Measurements from ENCODE around the gene ZCWPW2.

ZCWPW2 gene

GRCh38 chr3:28544831-28545230 is 196.3 kb downstream of the ZCWPW2 start:
- no peak overlapping the region for H3K4me3 ChIP-seq (ENCODE audit: low read depth, low read length)
- in situ Hi-C loops (cut with HindIII; ENCODE audit: low sequenced_read_pairs), result no loop called here
- no peak for DNase-seq (ENCODE audit: low read depth)
- TF ChIP-seq CTCF (IDR thresholded peaks at IDR 0.05; ENCODE audit: low read depth, low read length, missing control alignments), result no peak

- in situ Hi-C loops (cut with HindIII; ENCODE audit: low sequenced_read_pairs), result no loop called here
- no peak for TF ChIP-seq CTCF (IDR thresholded peaks at IDR 0.05; ENCODE audit: low read depth, low read length, missing control alignments)
- DNase-seq (ENCODE audit: low read depth), result no peak
- no peak overlapping the region for H3K4me3 ChIP-seq (ENCODE audit: low read depth, low read length)
These were observed 199.2 kb downstream of the ZCWPW2 start for GRCh38 chr3:28547677-28548076.

GRCh38 chr3:28553175-28553574 is 204.7 kb downstream of the ZCWPW2 start:
- TF ChIP-seq CTCF (IDR thresholded peaks at IDR 0.05; ENCODE audit: low read depth, low read length, missing control alignments), result no peak
- no peak for DNase-seq (ENCODE audit: low read depth)
- in situ Hi-C loops (cut with HindIII; ENCODE audit: low sequenced_read_pairs), result no loop called here
- H3K4me3 ChIP-seq (ENCODE audit: low read depth, low read length), result no peak overlapping the region

GRCh38 chr3:28556195-28556594 is 207.7 kb downstream of the ZCWPW2 start:
- no peak overlapping the region for H3K4me3 ChIP-seq (ENCODE audit: low read depth, low read length)
- DNase-seq (ENCODE audit: low read depth), result no peak
- in situ Hi-C loops (cut with HindIII; ENCODE audit: low sequenced_read_pairs), result no loop called here
- no peak for TF ChIP-seq CTCF (IDR thresholded peaks at IDR 0.05; ENCODE audit: low read depth, low read length, missing control alignments)

GRCh38 chr3:28564211-28564610 is 215.7 kb downstream of the ZCWPW2 start:
- in situ Hi-C loops (cut with HindIII; ENCODE audit: low sequenced_read_pairs), result no loop called here
- DNase-seq (ENCODE audit: low read depth), result no peak
- TF ChIP-seq CTCF (IDR thresholded peaks at IDR 0.05; ENCODE audit: low read depth, low read length, missing control alignments), result no peak
- H3K4me3 ChIP-seq (ENCODE audit: low read depth, low read length), result no peak overlapping the region

GRCh38 chr3:28569357-28569756 is 220.8 kb downstream of the ZCWPW2 start:
- no peak for TF ChIP-seq CTCF (IDR thresholded peaks at IDR 0.05; ENCODE audit: low read depth, low read length, missing control alignments)
- in situ Hi-C loops (cut with HindIII; ENCODE audit: low sequenced_read_pairs), result no loop called here
- DNase-seq (ENCODE audit: low read depth), result no peak
- no peak overlapping the region for H3K4me3 ChIP-seq (ENCODE audit: low read depth, low read length)

GRCh38 chr3:28574036-28574435 is 225.5 kb downstream of the ZCWPW2 start:
- TF ChIP-seq CTCF (IDR thresholded peaks at IDR 0.05; ENCODE audit: low read depth, low read length, missing control alignments), result no peak
- in situ Hi-C loops (cut with HindIII; ENCODE audit: low sequenced_read_pairs), result no loop called here
- DNase-seq (ENCODE audit: low read depth), result no peak
- H3K4me3 ChIP-seq (ENCODE audit: low read depth, low read length), result no peak overlapping the region
